SU-DHL-6 (cell line): ENCODE data around the gene MYOC.

ENCODE experiments used
- EZH2phosphoT487 ChIP-seq: fragments of 200-600 bp; sonication (generic), shearing (Covaris generic); conservative IDR thresholded peaks from 2 replicates; pipeline ENCODE4 v1.6.1; 2018; ENCODE audit warnings: mild to moderate bottlenecking, antibody characterized with exemption, low read length, moderate library complexity, mixed read lengths
- TF ChIP-seq, protein P1 (sequence below): fragments of 200-600 bp; sonication (generic); IDR thresholded peaks from one replicate; pipeline ENCODE4 v1.5.1; 2017; ENCODE audit warnings: antibody characterized with exemption, mild to moderate bottlenecking, low read length, moderate library complexity; ENCODE audit not compliant: insufficient read depth, poor library complexity, severe bottlenecking

GRCh38 chr1:171613282-171613681 lies 39.2 kb downstream of the MYOC start:
- TF ChIP-seq, protein P1, sequence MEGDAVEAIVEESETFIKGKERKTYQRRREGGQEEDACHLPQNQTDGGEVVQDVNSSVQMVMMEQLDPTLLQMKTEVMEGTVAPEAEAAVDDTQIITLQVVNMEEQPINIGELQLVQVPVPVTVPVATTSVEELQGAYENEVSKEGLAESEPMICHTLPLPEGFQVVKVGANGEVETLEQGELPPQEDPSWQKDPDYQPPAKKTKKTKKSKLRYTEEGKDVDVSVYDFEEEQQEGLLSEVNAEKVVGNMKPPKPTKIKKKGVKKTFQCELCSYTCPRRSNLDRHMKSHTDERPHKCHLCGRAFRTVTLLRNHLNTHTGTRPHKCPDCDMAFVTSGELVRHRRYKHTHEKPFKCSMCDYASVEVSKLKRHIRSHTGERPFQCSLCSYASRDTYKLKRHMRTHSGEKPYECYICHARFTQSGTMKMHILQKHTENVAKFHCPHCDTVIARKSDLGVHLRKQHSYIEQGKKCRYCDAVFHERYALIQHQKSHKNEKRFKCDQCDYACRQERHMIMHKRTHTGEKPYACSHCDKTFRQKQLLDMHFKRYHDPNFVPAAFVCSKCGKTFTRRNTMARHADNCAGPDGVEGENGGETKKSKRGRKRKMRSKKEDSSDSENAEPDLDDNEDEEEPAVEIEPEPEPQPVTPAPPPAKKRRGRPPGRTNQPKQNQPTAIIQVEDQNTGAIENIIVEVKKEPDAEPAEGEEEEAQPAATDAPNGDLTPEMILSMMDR, result no peak
- TF ChIP-seq EZH2phosphoT487, result no peak
